HG03196 (cell line): ENCODE data around the gene SLC26A9.
"Not testable (repeated sequence)": the region's sequence is repeated elsewhere in the genome, so short reads cannot be mapped to it uniquely, and the experiment has no call there.

Experiments
- ATAC-seq: cut with Tn5 transposase; IDR thresholded peaks from one replicate; pipeline ENCODE4 v1.9.1; 2021; ENCODE audit not compliant: unreplicated experiment

The SLC26A9 gene

GRCh38 chr1:205896351-205896750, 46.9 kb downstream of the SLC26A9 start:
- ATAC-seq = no peak

GRCh38 chr1:205894119-205894518, 49.1 kb downstream of the SLC26A9 start:
- ATAC-seq = not testable (repeated sequence)

- ATAC-seq = not testable (repeated sequence)
Observed at GRCh38 chr1:205892175-205892574, 51.1 kb downstream of the SLC26A9 start.

- not testable (repeated sequence) for ATAC-seq
Observed at GRCh38 chr1:205891481-205891880, 51.8 kb downstream of the SLC26A9 start.

GRCh38 chr1:205890631-205891030, 52.6 kb downstream of the SLC26A9 start:
- ATAC-seq = not testable (repeated sequence)

DNA sequence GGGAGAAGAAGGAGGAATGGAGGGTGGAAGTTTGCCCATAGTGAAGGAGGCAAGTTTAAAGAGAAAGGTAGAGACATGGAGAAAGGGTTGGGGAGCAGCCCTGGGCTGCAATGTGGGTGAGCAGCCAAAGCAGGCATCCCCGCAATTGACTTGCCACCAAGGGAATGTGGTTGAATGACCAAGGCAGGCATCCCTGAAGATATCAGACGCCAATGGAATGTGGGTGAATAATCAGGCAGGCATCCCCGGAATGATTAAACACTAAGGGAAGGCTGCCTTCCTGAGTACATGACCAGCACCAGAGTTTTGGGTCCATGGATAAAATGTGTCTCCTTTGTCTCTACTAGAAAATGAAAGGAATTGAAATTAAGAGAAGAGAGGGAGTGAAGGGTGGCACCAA, 53.5 kb downstream of the SLC26A9 start:
- ATAC-seq = not testable (repeated sequence)

DNA sequence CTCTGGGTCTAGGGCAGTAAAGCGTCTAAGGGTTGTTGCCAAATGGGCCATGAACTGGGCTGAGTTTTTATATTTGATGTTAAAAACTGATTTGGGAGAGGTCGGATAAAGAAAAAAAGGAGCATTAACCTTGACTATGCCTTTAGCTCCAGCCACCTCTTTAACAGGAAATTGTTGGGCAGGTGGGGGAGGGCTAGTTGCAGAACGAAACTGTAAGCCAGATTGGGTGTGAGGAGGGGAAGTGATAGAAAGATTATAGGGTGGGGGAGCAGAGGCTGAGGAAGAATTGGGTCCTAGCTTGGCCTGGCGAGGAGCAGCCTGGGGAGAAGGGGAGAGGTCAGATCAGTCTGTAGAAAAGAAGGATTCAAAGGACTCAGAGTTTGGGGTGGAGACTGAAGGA, 54.2 kb downstream of the SLC26A9 start:
- ATAC-seq = not testable (repeated sequence)

DNA sequence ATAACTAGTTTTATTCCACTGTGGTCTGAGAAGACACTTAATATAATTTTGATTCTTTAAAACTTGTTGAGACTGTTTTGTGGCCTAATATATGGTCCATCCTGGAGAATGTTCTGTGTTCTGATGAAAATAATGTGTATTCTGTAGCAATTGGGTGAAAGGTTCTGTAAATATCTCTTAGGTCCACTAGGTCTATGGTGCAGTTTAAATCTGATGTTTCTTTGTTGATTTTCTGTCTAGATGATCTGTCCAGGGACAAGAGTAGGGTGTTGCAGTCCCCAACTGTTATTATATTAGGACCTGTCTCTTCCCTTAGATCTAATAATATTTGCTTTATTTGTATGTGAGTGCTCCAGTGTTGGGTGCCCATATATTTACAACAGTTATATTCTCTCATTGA, 59.5 kb downstream of the SLC26A9 start:
- no peak for ATAC-seq

GRCh38 chr1:205880923-205881322, 62.3 kb downstream of the SLC26A9 start:
- ATAC-seq = no peak

GRCh38 chr1:205879974-205880373, 63.3 kb downstream of the SLC26A9 start:
- no peak for ATAC-seq

GRCh38 chr1:205878026-205878425, 65.2 kb downstream of the SLC26A9 start:
- ATAC-seq = no peak

GRCh38 chr1:205873148-205873547, 70.1 kb downstream of the SLC26A9 start:
- not testable (repeated sequence) for ATAC-seq

DNA sequence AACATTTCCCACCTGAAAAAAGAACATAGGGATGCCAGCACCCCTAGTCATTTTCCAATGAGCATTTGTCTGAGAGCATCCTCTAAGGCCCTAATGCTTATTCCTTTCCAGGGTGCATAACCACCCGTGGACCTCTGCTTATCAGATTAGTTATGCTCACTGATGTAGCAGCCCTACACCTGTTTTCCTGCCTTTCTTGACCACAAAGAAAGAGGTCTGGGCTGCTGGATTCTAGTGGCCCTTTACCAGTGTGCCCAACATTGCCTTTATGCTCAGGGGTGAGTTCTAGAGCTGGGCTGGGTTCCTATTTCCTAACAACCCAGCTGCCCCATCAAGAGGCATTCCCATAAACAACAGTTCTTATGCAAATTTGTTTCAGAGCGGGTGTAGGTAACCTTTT, 73.0 kb downstream of the SLC26A9 start:
- no peak for ATAC-seq
